H1 (cell line): ENCODE results near the gene INSM1. TPM values are rescaled to one million over a fixed set of nuclear protein-coding genes. Genes with fewer than 3 reads are reported as not detected.

Experiments used
- CHD2 ChIP-seq: IDR thresholded peaks from 2 replicates; pipeline ENCODE4 v1.6.1; 2012; ENCODE audit warnings: low read length, improper control_type of control experiment
- KDM4A ChIP-seq: IDR thresholded peaks from one replicate; pipeline ENCODE4 v1.7.1; 2012; ENCODE audit warnings: low read depth, mild to moderate bottlenecking, moderate library complexity, low read length, inconsistent platforms; ENCODE audit not compliant: severe bottlenecking
- PHF8 ChIP-seq: fragments of 200-600 bp; sonication (generic); conservative IDR thresholded peaks from 2 replicates; pipeline ENCODE4 v1.7.1; 2012; ENCODE audit warnings: low read depth, mild to moderate bottlenecking, inconsistent platforms, low read length, moderate library complexity
- POLR2AphosphoS5 ChIP-seq: IDR thresholded peaks from 2 replicates; pipeline ENCODE4 v1.6.1; 2011; ENCODE audit warnings: low read depth, low read length
- SP4 ChIP-seq: IDR thresholded peaks from 2 replicates; pipeline ENCODE4 v1.6.1; 2012; ENCODE audit warnings: low read length, inconsistent platforms
- SUZ12 ChIP-seq: fragments of 200-600 bp; sonication (generic); IDR thresholded peaks from 2 replicates; pipeline ENCODE4 v1.6.1; 2012; ENCODE audit warnings: mild to moderate bottlenecking, inconsistent platforms, low read length, moderate library complexity, mixed read lengths
- polyA plus RNA-seq, 7 experiments: library from polyadenylated mRNA; depleted of rRNA in 3 of 7; stranded (reverse) in 5 of 7; unstranded in 2 of 7; fragments of >200 nt in 5 of 7; fragments of 200-250 nt in 2 of 7; gene quantifications; 1 replicate in 5 of 7; 2 replicates in 1 of 7; 4 replicates in 1 of 7; pipeline versions ENCODE4 v1.2.1 to v1.2.3, GENCODE V29; 2011 to 2013; ENCODE audit warnings: missing spikeins in 2 of 7, mixed read lengths in 2 of 7
- total RNA-seq: library from RNA; stranded (reverse); fragmentation: NEBNext Ultra II Directional; extraction: Animal tissue kit (Norgen Biotek cat#: 25700); gene quantifications from 2 replicates; pipeline ENCODE4 v1.2.1, GENCODE V29; 2021
- TF ChIP-seq, protein P1 (sequence below): IDR thresholded peaks from 2 replicates; pipeline ENCODE4 v1.6.1; 2011; ENCODE audit warnings: low read length, improper control_type of control experiment

The INSM1 gene
- total and polyA plus RNA-seq, 2 of the 8 experiments (the other 6 are each of a cell fraction or from before 2014, with no cell fraction given) = 0.86 to 2.5 TPM

GRCh38 chr20:20363799-20364592, 3.9 kb upstream of the INSM1 start (continued):
- TF ChIP-seq KDM4A = peak; percentile 47
- TF ChIP-seq CHD2 = no peak
- TF ChIP-seq SP4 = no peak
- no peak; the same call in 1 of the 2 replicates for TF ChIP-seq POLR2AphosphoS5
- TF ChIP-seq, protein P1, sequence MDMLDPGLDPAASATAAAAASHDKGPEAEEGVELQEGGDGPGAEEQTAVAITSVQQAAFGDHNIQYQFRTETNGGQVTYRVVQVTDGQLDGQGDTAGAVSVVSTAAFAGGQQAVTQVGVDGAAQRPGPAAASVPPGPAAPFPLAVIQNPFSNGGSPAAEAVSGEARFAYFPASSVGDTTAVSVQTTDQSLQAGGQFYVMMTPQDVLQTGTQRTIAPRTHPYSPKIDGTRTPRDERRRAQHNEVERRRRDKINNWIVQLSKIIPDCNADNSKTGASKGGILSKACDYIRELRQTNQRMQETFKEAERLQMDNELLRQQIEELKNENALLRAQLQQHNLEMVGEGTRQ = no peak
- TF ChIP-seq PHF8 = no peak
- TF ChIP-seq SUZ12 = peak; percentile 18
